ENCODE measurements around the gene DENND6B.

DNA sequence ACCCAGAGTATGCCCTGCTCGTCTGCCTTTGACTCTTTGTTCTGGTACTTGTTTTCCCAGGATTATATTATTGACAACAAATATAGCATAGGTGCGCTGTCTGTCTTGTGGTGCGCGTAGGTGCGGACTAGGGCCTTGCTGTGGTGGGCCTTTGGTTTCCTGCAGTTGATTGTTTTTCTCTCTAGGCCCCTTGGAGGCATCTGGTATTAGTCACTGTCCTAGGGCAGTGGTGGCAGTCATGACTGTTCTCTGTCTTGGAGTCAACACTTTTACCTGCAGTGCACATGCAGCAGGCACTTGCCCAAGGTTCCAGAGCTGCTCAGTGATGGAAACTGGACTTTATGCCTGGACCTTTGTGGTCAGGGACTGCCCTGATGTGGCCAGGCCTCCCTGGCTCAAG lies 34.9 kb upstream of the DENND6B start:
- TF ChIP-seq, protein P1, sequence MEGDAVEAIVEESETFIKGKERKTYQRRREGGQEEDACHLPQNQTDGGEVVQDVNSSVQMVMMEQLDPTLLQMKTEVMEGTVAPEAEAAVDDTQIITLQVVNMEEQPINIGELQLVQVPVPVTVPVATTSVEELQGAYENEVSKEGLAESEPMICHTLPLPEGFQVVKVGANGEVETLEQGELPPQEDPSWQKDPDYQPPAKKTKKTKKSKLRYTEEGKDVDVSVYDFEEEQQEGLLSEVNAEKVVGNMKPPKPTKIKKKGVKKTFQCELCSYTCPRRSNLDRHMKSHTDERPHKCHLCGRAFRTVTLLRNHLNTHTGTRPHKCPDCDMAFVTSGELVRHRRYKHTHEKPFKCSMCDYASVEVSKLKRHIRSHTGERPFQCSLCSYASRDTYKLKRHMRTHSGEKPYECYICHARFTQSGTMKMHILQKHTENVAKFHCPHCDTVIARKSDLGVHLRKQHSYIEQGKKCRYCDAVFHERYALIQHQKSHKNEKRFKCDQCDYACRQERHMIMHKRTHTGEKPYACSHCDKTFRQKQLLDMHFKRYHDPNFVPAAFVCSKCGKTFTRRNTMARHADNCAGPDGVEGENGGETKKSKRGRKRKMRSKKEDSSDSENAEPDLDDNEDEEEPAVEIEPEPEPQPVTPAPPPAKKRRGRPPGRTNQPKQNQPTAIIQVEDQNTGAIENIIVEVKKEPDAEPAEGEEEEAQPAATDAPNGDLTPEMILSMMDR (IDR thresholded peaks at IDR 0.05), result no peak
- no peak for TF ChIP-seq POLR2A (IDR thresholded peaks at IDR 0.05)
